Erythroblast (primary cell): ENCODE data around the gene GPRIN1.
A peak's percentile ranks its signal among the peaks of the same experiment; 100 is the strongest.

Experiments
- GATA1 ChIP-seq: IDR thresholded peaks from 2 replicates; pipeline ENCODE4 v1.6.1; 2011; ENCODE audit warnings: low read depth, mild to moderate bottlenecking, control low read depth, low read length, moderate library complexity
- POLR2A ChIP-seq: IDR thresholded peaks from 2 replicates; pipeline ENCODE4 v1.6.1; 2011; ENCODE audit warnings: mild to moderate bottlenecking, low read length

- TF ChIP-seq POLR2A = peak; percentile 80
- no peak for TF ChIP-seq GATA1
Measured at GRCh38 chr5:176648474-176649194, 38.7 kb upstream of the GPRIN1 start.
